Kidney (tissue), 14 donors: Measurements from ENCODE around the gene PSMA6. TPM values are rescaled to one million over a fixed set of nuclear protein-coding genes. Genes with fewer than 3 reads are reported as not detected.

Source experiments
- DNase-seq, 5 donors: peaks; one replicate each; pipeline ENCODE4 v3.0.0-alpha.2; 2013 to 2020
- FAIRE-seq: peaks from 2 replicates; lab custom pipeline; 2012; peaks lifted over from hg19 to GRCh38; lab: Jason Lieb, UNC
- H3K27ac ChIP-seq, 2 donors: one replicate each; pipeline ENCODE4 v1.7.0; 2013; ENCODE audit warnings: low read depth in 2 of 2, low read length in 2 of 2, inconsistent platforms in 1 of 2
- H3K27me3 ChIP-seq: one replicate; pipeline ENCODE4 v1.7.1; 2013; ENCODE audit warnings: low read length, inconsistent platforms; ENCODE audit not compliant: control insufficient read depth, insufficient read depth
- H3K36me3 ChIP-seq, 3 donors: one replicate each; pipeline versions ENCODE4 v1.7.0 to v1.7.1; 2013; ENCODE audit warnings: low read length in 3 of 3, control low read depth in 1 of 3, inconsistent platforms in 1 of 3; ENCODE audit not compliant: insufficient read depth in 3 of 3, control insufficient read depth in 2 of 3
- H3K4me1 ChIP-seq, 3 donors: one replicate each; pipeline versions ENCODE4 v1.7.0 to v1.7.1; 2013; ENCODE audit warnings: low read length in 3 of 3, inconsistent platforms in 1 of 3, low read depth in 1 of 3; ENCODE audit not compliant: control insufficient read depth in 2 of 3, insufficient read depth in 2 of 3
- H3K4me3 ChIP-seq, 3 donors: one replicate each; pipeline versions ENCODE4 v1.7.0 to v1.8.1; 2013; ENCODE audit warnings: low read length in 3 of 3, control low read depth in 1 of 3, inconsistent platforms in 1 of 3
- H3K9ac ChIP-seq, 3 donors: one replicate each; pipeline versions ENCODE4 v1.7.0 to v1.7.1; 2013; ENCODE audit warnings: low read length in 3 of 3, control low read depth in 1 of 3, inconsistent platforms in 1 of 3
- H3K9me3 ChIP-seq, 3 donors: one replicate each; pipeline versions ENCODE4 v1.7.0 to v1.7.1; 2013; ENCODE audit warnings: low read length in 3 of 3, control low read depth in 1 of 3, inconsistent platforms in 1 of 3; ENCODE audit not compliant: control insufficient read depth in 2 of 3, insufficient read depth in 1 of 3
- intact Hi-C: fragments of 100-400 bp; cut with DNase I; formaldehyde crosslinking; loops from one replicate; pipeline ENCODE4 v1.11.1; 2022
- polyA plus RNA-seq: library from polyadenylated mRNA; stranded (reverse); fragments of 350-450 nt; fragmentation: Illumina TruSeq; extraction: RNeasy Lipid Tissue Mini Kit (QIAGEN cat#74804); gene quantifications from one replicate; pipeline ENCODE4 v1.2.3, GENCODE V29; 2014; ENCODE audit warnings: low read depth, low replicate concordance; ENCODE audit not compliant: insufficient read depth
- total RNA-seq: library from RNA; stranded (reverse); fragmentation: NEBNext Ultra II Directional; extraction: Animal tissue kit (Norgen Biotek cat#: 25700); gene quantifications from one replicate; pipeline ENCODE4 v1.2.1, GENCODE V29; 2021
- TF ChIP-seq, protein P1 (sequence below): IDR thresholded peaks from 3 replicates; pipeline ENCODE4 v1.5.1; 2012; ENCODE audit warnings: mild to moderate bottlenecking, moderate library complexity, borderline replicate concordance; ENCODE audit not compliant: insufficient read depth; ENCODE audit errors: extremely low read depth
- donor health status: control.
- donor health status: control.
- donor health status: control.
- donor health status: control.
- donor health status: control.
- donor health status: DM: yes; HTN: yes; CAD: no.
- donor health status: Normal renal cell carcinoma (clear cell type).

PSMA6 gene
- total and polyA plus RNA-seq, 2 donors from 2014 or later, result 127 to 174 TPM

DNA sequence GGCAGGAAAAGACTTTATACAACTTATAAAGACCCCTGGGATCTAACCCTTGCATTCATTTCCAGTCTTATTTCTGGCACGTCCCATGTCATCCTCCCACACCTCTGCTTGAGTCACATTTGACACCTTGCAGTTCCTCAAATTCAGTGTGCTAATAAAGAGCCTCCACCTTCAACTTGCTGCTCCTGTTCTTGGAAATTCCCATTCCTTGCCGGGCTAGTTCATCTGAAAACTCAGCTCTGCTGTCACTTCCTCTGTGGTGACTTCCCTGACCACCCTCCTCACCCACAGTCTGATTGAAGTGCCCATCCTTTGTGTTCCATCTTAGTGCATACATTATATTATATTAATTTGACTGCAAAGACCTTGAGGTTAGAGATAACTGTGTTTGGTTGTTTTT is 37.4 kb upstream of the PSMA6 start:
- no peak for DNase-seq
- intact Hi-C loops, result no loop called here
- H3K27me3 ChIP-seq, result no peaks in the 10 kb centered on the region
- H3K4me3 ChIP-seq, result no peak overlapping the region
- H3K9me3 ChIP-seq, result no peaks in the 10 kb centered on the region
- no peak for FAIRE-seq
- H3K9ac ChIP-seq, result no peak overlapping the region
- H3K4me1 ChIP-seq, result no peaks in the 10 kb centered on the region
- no peaks in the 10 kb centered on the region for H3K36me3 ChIP-seq
- no peak overlapping the region for H3K27ac ChIP-seq
- TF ChIP-seq, protein P1, sequence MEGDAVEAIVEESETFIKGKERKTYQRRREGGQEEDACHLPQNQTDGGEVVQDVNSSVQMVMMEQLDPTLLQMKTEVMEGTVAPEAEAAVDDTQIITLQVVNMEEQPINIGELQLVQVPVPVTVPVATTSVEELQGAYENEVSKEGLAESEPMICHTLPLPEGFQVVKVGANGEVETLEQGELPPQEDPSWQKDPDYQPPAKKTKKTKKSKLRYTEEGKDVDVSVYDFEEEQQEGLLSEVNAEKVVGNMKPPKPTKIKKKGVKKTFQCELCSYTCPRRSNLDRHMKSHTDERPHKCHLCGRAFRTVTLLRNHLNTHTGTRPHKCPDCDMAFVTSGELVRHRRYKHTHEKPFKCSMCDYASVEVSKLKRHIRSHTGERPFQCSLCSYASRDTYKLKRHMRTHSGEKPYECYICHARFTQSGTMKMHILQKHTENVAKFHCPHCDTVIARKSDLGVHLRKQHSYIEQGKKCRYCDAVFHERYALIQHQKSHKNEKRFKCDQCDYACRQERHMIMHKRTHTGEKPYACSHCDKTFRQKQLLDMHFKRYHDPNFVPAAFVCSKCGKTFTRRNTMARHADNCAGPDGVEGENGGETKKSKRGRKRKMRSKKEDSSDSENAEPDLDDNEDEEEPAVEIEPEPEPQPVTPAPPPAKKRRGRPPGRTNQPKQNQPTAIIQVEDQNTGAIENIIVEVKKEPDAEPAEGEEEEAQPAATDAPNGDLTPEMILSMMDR, result no peak

DNA sequence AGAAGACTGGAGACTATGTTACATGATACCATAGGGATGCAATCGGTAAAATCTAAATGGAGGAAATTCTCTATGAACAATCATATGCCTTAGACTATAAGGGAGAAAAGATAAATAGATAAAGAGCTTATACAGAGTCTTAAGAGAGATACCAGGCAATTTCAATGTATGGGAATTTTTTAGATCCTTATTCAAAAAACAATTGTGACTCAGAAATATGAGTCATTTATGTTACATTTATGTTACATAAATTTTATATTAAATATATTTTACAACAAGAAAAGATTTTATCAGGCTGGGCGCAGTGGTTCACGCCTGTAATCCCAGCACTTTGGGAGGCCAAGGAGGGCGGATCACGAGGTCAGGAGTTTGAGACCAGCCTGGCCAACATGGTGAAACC is 36.5 kb upstream of the PSMA6 start:
- H3K4me1 ChIP-seq, result no peaks in the 10 kb centered on the region
- DNase-seq, result no peak
- no peaks in the 10 kb centered on the region for H3K27me3 ChIP-seq
- FAIRE-seq, result no peak
- no peak overlapping the region for H3K9ac ChIP-seq
- TF ChIP-seq, protein P1, result no peak
- H3K9me3 ChIP-seq, result no peaks in the 10 kb centered on the region
- H3K4me3 ChIP-seq, result no peak overlapping the region
- peaks cover 0 to 2% (median 0%) of the 10 kb centered on the region in 3 donors for H3K36me3 ChIP-seq
- intact Hi-C loops, result no loop called here
- H3K27ac ChIP-seq, result no peak overlapping the region

DNA sequence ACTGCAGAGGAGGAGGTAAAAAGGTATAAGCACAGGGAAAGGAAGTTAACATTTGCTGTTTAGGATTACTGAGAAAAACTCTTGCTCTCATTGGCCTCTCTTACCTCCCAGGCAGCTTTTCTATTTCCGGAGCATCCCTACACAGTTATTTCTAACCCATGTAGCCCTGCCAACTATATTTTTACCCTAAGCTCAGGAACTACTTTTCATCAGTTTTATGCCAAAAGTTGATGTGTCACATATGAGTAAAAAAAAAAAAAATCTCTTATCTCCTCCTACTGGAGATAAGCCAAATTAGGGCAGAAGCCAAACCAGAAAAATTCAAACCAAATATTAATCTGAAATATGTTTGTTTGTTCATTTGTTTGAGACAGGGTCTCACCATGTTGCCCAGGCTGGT is 34.4 kb upstream of the PSMA6 start:
- no peaks in the 10 kb centered on the region for H3K9me3 ChIP-seq
- H3K9ac ChIP-seq, result no peak overlapping the region
- peaks cover 0 to 3% (median 0%) of the 10 kb centered on the region in 3 donors for H3K36me3 ChIP-seq
- H3K27me3 ChIP-seq, result no peaks in the 10 kb centered on the region
- DNase-seq (no peak), FAIRE-seq (no peak)
- H3K4me3 ChIP-seq, result no peak overlapping the region
- TF ChIP-seq, protein P1, result no peak
- H3K4me1 ChIP-seq, result no peaks in the 10 kb centered on the region
- no peak overlapping the region for H3K27ac ChIP-seq
- intact Hi-C loops, result no loop called here

DNA sequence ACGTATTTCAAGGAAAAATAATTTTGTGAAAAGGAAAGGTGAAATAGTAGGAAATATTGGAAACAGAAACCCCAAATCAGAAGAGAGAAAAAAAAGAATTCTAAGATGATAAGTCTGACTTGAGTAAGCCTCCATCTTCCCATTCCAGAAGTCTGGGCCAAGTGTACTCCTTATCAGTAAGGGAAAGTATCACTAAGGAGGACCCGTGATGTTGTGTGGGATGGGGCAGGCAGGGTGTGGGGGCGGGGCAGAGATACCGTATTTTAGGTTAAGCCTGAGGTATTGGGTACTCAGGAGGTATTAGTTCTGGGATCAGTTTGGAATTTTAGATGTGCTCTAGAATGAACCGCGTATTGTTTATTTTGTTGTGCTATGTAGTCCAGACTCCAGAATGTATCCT is 33.8 kb upstream of the PSMA6 start:
- Histone ChIP-seq H3K27ac (no peak overlapping the region), H3K27me3 (no peaks in the 10 kb centered on the region), H3K9ac (no peak overlapping the region), H3K9me3 (no peaks in the 10 kb centered on the region), H3K36me3 (peaks cover 0 to 3% (median 0%) of the 10 kb centered on the region in 3 donors), H3K4me3 (no peak overlapping the region), H3K4me1 (no peaks in the 10 kb centered on the region)
- intact Hi-C loops, result no loop called here
- TF ChIP-seq, protein P1, result no peak
- FAIRE-seq (no peak), DNase-seq (no peak)
